Memory B cell (primary cell): ENCODE data around the gene FBXL5.
A peak's percentile ranks its signal among the peaks of the same experiment; 100 is the strongest.

Experiments
- ATAC-seq: fragments of 150-1000 bp; cut with Tn5 transposase; 2 replicates; pipeline ENCODE4 v1.10.0; 2021; ENCODE audit warnings: low read depth, mild to moderate bottlenecking, moderate library complexity
- DNase-seq, 2 donors: peaks; one replicate each; pipeline ENCODE4 v3.0.0; 2022; ENCODE audit warnings: low spot score in 2 of 2
- H3K27ac Mint-ChIP-seq: one replicate; pipeline ENCODE4 v1.8.0; 2022; ENCODE audit warnings: mild to moderate bottlenecking, moderate library complexity, mixed read lengths
- H3K27me3 Mint-ChIP-seq: one replicate; pipeline ENCODE4 v1.8.0; 2022; ENCODE audit warnings: mixed read lengths
- H3K36me3 Mint-ChIP-seq: one replicate; pipeline ENCODE4 v1.8.0; 2022; ENCODE audit warnings: mild to moderate bottlenecking, mixed read lengths
- H3K4me1 Mint-ChIP-seq: one replicate; pipeline ENCODE4 v1.8.0; 2022; ENCODE audit warnings: mixed read lengths
- H3K4me3 Mint-ChIP-seq: one replicate; pipeline ENCODE4 v1.8.0; 2022; ENCODE audit warnings: mild to moderate bottlenecking, moderate library complexity, mixed read lengths
- H3K9me3 Mint-ChIP-seq: one replicate; pipeline ENCODE4 v1.8.0; 2022; ENCODE audit warnings: mixed read lengths

The FBXL5 gene

GRCh38 chr4:15655223-15656037, at the start of gene FBXL5:
FBXL5 (minus strand) TSS chr4:15655357; CDS start chr4:15655287, 70 bp downstream.
- peak; percentile 81 for ATAC-seq

GRCh38 chr4:15704129-15704528, 49.0 kb upstream of the FBXL5 start:
- H3K9me3 Mint-ChIP-seq = peaks cover 9% of the 10 kb centered on the region
- H3K4me3 Mint-ChIP-seq = no peak overlapping the region
- H3K4me1 Mint-ChIP-seq = peaks cover 15% of the 10 kb centered on the region
- H3K27me3 Mint-ChIP-seq = peaks cover 25% of the 10 kb centered on the region
- DNase-seq = no peak
- H3K27ac Mint-ChIP-seq = no peak overlapping the region
- H3K36me3 Mint-ChIP-seq = no peaks in the 10 kb centered on the region
- no peak for ATAC-seq

More at GRCh38 chr4:15655223-15656037, at the start of gene FBXL5:
- peak; percentile 82 to 83 for DNase-seq
- Mint-ChIP-seq H3K27ac (peak within 1 kb of the TSS; percentile 95), H3K4me3 (peak within 1 kb of the TSS; percentile 96), H3K4me1 (peaks cover 17% of the 10 kb centered on the region), H3K27me3 (no peaks in the 10 kb centered on the region), H3K9me3 (no peaks in the 10 kb centered on the region), H3K36me3 (no peaks in the 10 kb centered on the region)

- ATAC-seq = no peak
Observed at GRCh38 chr4:15703439-15703838, 48.3 kb upstream of the FBXL5 start.

GRCh38 chr4:15702941-15703403, 47.8 kb upstream of the FBXL5 start, which contains the start of gene BST1:
BST1 (plus strand) TSS chr4:15703065; CDS start chr4:15703145, 80 bp downstream.
- H3K4me3 Mint-ChIP-seq = peak within 1 kb of the TSS; percentile 89
- H3K9me3 Mint-ChIP-seq = peaks cover 9% of the 10 kb centered on the region
- H3K27ac Mint-ChIP-seq = no peak within 1 kb of the TSS
- ATAC-seq = peak; percentile 92
- H3K36me3 Mint-ChIP-seq = no peaks in the 10 kb centered on the region
- DNase-seq = peak; percentile 49 to 63
- peaks cover 20% of the 10 kb centered on the region for H3K27me3 Mint-ChIP-seq
- H3K4me1 Mint-ChIP-seq = peaks cover 15% of the 10 kb centered on the region

More at GRCh38 chr4:15703439-15703838, 48.3 kb upstream of the FBXL5 start:
- H3K36me3 Mint-ChIP-seq = no peaks in the 10 kb centered on the region
- peak overlapping the region; percentile 89 for H3K4me3 Mint-ChIP-seq
- no peak overlapping the region for H3K27ac Mint-ChIP-seq
- no peak for DNase-seq
- H3K9me3 Mint-ChIP-seq = peaks cover 9% of the 10 kb centered on the region
- peaks cover 21% of the 10 kb centered on the region for H3K27me3 Mint-ChIP-seq
- H3K4me1 Mint-ChIP-seq = peaks cover 15% of the 10 kb centered on the region

GRCh38 chr4:15696866-15697265, 41.7 kb upstream of the FBXL5 start:
- ATAC-seq = no peak

GRCh38 chr4:15695729-15696128, 40.6 kb upstream of the FBXL5 start:
- no peak overlapping the region for H3K27ac Mint-ChIP-seq
- H3K4me1 Mint-ChIP-seq = peaks cover 2% of the 10 kb centered on the region
- DNase-seq (no peak), ATAC-seq (no peak)
- H3K36me3 Mint-ChIP-seq = peaks cover 4% of the 10 kb centered on the region
- H3K27me3 Mint-ChIP-seq = peaks cover 6% of the 10 kb centered on the region
- H3K9me3 Mint-ChIP-seq = peaks cover 3% of the 10 kb centered on the region
- H3K4me3 Mint-ChIP-seq = no peak overlapping the region

More at GRCh38 chr4:15696866-15697265, 41.7 kb upstream of the FBXL5 start:
- Mint-ChIP-seq H3K4me1 (peaks cover 2% of the 10 kb centered on the region), H3K27ac (no peak overlapping the region), H3K27me3 (peaks cover 9% of the 10 kb centered on the region), H3K36me3 (peaks cover 4% of the 10 kb centered on the region), H3K9me3 (peaks cover 3% of the 10 kb centered on the region), H3K4me3 (no peak overlapping the region)
- no peak for DNase-seq

GRCh38 chr4:15695240-15695699, 40.1 kb upstream of the FBXL5 start:
- no peak for ATAC-seq
- H3K4me1 Mint-ChIP-seq = peaks cover 2% of the 10 kb centered on the region
- no peak for DNase-seq
- H3K27me3 Mint-ChIP-seq = peaks cover 6% of the 10 kb centered on the region
- H3K4me3 Mint-ChIP-seq = no peak overlapping the region
- H3K27ac Mint-ChIP-seq = no peak overlapping the region
- H3K9me3 Mint-ChIP-seq = peaks cover 3% of the 10 kb centered on the region
- peaks cover 4% of the 10 kb centered on the region for H3K36me3 Mint-ChIP-seq

- peaks cover 4% of the 10 kb centered on the region for H3K36me3 Mint-ChIP-seq
- ATAC-seq (no peak), DNase-seq (no peak)
- no peak overlapping the region for H3K4me3 Mint-ChIP-seq
- peaks cover 6% of the 10 kb centered on the region for H3K27me3 Mint-ChIP-seq
- no peak overlapping the region for H3K27ac Mint-ChIP-seq
- peaks cover 2% of the 10 kb centered on the region for H3K4me1 Mint-ChIP-seq
- peaks cover 2% of the 10 kb centered on the region for H3K9me3 Mint-ChIP-seq
Observed at GRCh38 chr4:15694431-15694830, 39.3 kb upstream of the FBXL5 start.

GRCh38 chr4:15692602-15693001, 37.4 kb upstream of the FBXL5 start:
- Mint-ChIP-seq H3K27me3 (peaks cover 4% of the 10 kb centered on the region), H3K36me3 (peaks cover 6% of the 10 kb centered on the region), H3K9me3 (no peaks in the 10 kb centered on the region), H3K27ac (peak overlapping the region; percentile 45), H3K4me1 (no peaks in the 10 kb centered on the region), H3K4me3 (no peak overlapping the region)
- DNase-seq = no peak
- no peak for ATAC-seq

- H3K27ac Mint-ChIP-seq = no peak overlapping the region
- H3K36me3 Mint-ChIP-seq = peaks cover 11% of the 10 kb centered on the region
- no peaks in the 10 kb centered on the region for H3K4me1 Mint-ChIP-seq
- ATAC-seq (no peak), DNase-seq (no peak)
- H3K27me3 Mint-ChIP-seq = no peaks in the 10 kb centered on the region
- H3K4me3 Mint-ChIP-seq = no peak overlapping the region
- no peaks in the 10 kb centered on the region for H3K9me3 Mint-ChIP-seq
Observed at GRCh38 chr4:15691346-15692135, 36.4 kb upstream of the FBXL5 start.

- no peak overlapping the region for H3K27ac Mint-ChIP-seq
- peaks cover 1% of the 10 kb centered on the region for H3K4me1 Mint-ChIP-seq
- peaks cover 16% of the 10 kb centered on the region for H3K36me3 Mint-ChIP-seq
- H3K9me3 Mint-ChIP-seq = no peaks in the 10 kb centered on the region
- DNase-seq (no peak), ATAC-seq (no peak)
- no peaks in the 10 kb centered on the region for H3K27me3 Mint-ChIP-seq
- no peak overlapping the region for H3K4me3 Mint-ChIP-seq
Observed at GRCh38 chr4:15690020-15690809, 35.1 kb upstream of the FBXL5 start.

GRCh38 chr4:15689540-15689939, 34.4 kb upstream of the FBXL5 start:
- ATAC-seq (no peak), DNase-seq (no peak)
- H3K4me1 Mint-ChIP-seq = peaks cover 3% of the 10 kb centered on the region
- H3K27me3 Mint-ChIP-seq = no peaks in the 10 kb centered on the region
- no peak overlapping the region for H3K4me3 Mint-ChIP-seq
- H3K36me3 Mint-ChIP-seq = peaks cover 18% of the 10 kb centered on the region
- no peak overlapping the region for H3K27ac Mint-ChIP-seq
- H3K9me3 Mint-ChIP-seq = no peaks in the 10 kb centered on the region

GRCh38 chr4:15688051-15688450, 32.9 kb upstream of the FBXL5 start:
- H3K4me3 Mint-ChIP-seq = no peak overlapping the region
- no peak overlapping the region for H3K27ac Mint-ChIP-seq
- no peaks in the 10 kb centered on the region for H3K27me3 Mint-ChIP-seq
- H3K9me3 Mint-ChIP-seq = no peaks in the 10 kb centered on the region
- H3K4me1 Mint-ChIP-seq = peaks cover 7% of the 10 kb centered on the region
- DNase-seq (no peak), ATAC-seq (no peak)
- peaks cover 18% of the 10 kb centered on the region for H3K36me3 Mint-ChIP-seq
